Measurements from ENCODE around the gene NUP98.
"Not testable (repeated sequence)": the region's sequence is repeated elsewhere in the genome, so short reads cannot be mapped to it uniquely, and the experiment has no call there.

Gene NUP98

GRCh38 chr11:3671334-3672254 is 125.8 kb downstream of the NUP98 start, which contains the start of gene CHRNA10:
Gene CHRNA10, minus strand, starts transcription at chr11:3671384. Its CDS starts 72 bp downstream, at chr11:3671312.
- DNase-seq (ENCODE audit: low read depth in 2 of 2): no peak

- no peak for DNase-seq (ENCODE audit: low read depth in 2 of 2)
These were observed 127.6 kb downstream of the NUP98 start for GRCh38 chr11:3669742-3670183.

GRCh38 chr11:3669128-3669527 is 128.2 kb downstream of the NUP98 start:
- no peak for DNase-seq (ENCODE audit: low read depth in 2 of 2)

GRCh38 chr11:3667149-3668035 is 130.0 kb downstream of the NUP98 start:
- no peak for DNase-seq (ENCODE audit: low read depth in 2 of 2)

GRCh38 chr11:3666023-3666530 is 131.3 kb downstream of the NUP98 start:
- no peak for DNase-seq (ENCODE audit: low read depth in 2 of 2)

GRCh38 chr11:3665336-3666022 is 131.9 kb downstream of the NUP98 start:
- DNase-seq (ENCODE audit: low read depth in 2 of 2): no peak

GRCh38 chr11:3664032-3664630 is 133.2 kb downstream of the NUP98 start:
- DNase-seq (ENCODE audit: low read depth in 2 of 2): no peak

GRCh38 chr11:3662856-3663255 is 134.5 kb downstream of the NUP98 start:
- no peak for DNase-seq (ENCODE audit: low read depth in 2 of 2)

- no peak for DNase-seq (ENCODE audit: low read depth in 2 of 2)
These were observed 136.4 kb downstream of the NUP98 start for GRCh38 chr11:3660960-3661359.

- DNase-seq (ENCODE audit: low read depth in 2 of 2): no peak
These were observed 137.5 kb downstream of the NUP98 start for GRCh38 chr11:3659595-3660515.

GRCh38 chr11:3658252-3658651 is 139.1 kb downstream of the NUP98 start:
- no peak for DNase-seq (ENCODE audit: low read depth in 2 of 2)

GRCh38 chr11:3657331-3657730 is 140.0 kb downstream of the NUP98 start:
- DNase-seq (ENCODE audit: low read depth in 2 of 2): not testable (repeated sequence)

GRCh38 chr11:3655547-3655946 is 141.8 kb downstream of the NUP98 start:
- no peak for DNase-seq (ENCODE audit: low read depth in 2 of 2)

GRCh38 chr11:3652514-3652913 is 144.8 kb downstream of the NUP98 start:
- DNase-seq (ENCODE audit: low read depth in 2 of 2): not testable (repeated sequence)

- not testable (repeated sequence) for DNase-seq (ENCODE audit: low read depth in 2 of 2)
These were observed 148.0 kb downstream of the NUP98 start for GRCh38 chr11:3649374-3649773.

GRCh38 chr11:3648843-3649242 is 148.5 kb downstream of the NUP98 start:
- DNase-seq (ENCODE audit: low read depth in 2 of 2): not testable (repeated sequence)

GRCh38 chr11:3645552-3645951 is 151.8 kb downstream of the NUP98 start:
- no peak for DNase-seq (ENCODE audit: low read depth in 2 of 2)

- DNase-seq (ENCODE audit: low read depth in 2 of 2): no peak
These were observed 152.5 kb downstream of the NUP98 start, which contains the start of gene ART1 for GRCh38 chr11:3644817-3645235. Gene ART1, plus strand, starts transcription at chr11:3645128. Its CDS starts 14,086 bp downstream, at chr11:3659214.

GRCh38 chr11:3643102-3643546 is 154.2 kb downstream of the NUP98 start:
- not testable (repeated sequence) for DNase-seq (ENCODE audit: low read depth in 2 of 2)
